ENCODE data around the gene ACTL7A.
"Not testable (repeated sequence)": the region's sequence is repeated elsewhere in the genome, so short reads cannot be mapped to it uniquely, and the experiment has no call there.

The ACTL7A gene

GRCh38 chr9:108838017-108838416, 24.0 kb upstream of the ACTL7A start:
- H3K4me3 ChIP-seq (ENCODE audit: low read length), result no peak overlapping the region
- TF ChIP-seq ZNF274 (IDR thresholded peaks at IDR 0.05; ENCODE audit: low read depth, low read length), result no peak

GRCh38 chr9:108839561-108839960, 22.5 kb upstream of the ACTL7A start:
- not testable (repeated sequence) for H3K4me3 ChIP-seq (ENCODE audit: low read length)

GRCh38 chr9:108842610-108843295, 19.3 kb upstream of the ACTL7A start:
- H3K4me3 ChIP-seq (ENCODE audit: low read length), result peak overlapping the region; percentile 28; the same call in 1 of the 2 replicates
- no peak for TF ChIP-seq ZNF274 (IDR thresholded peaks at IDR 0.05; ENCODE audit: low read depth, low read length)

GRCh38 chr9:108844391-108844790, 17.7 kb upstream of the ACTL7A start:
- no peak overlapping the region for H3K4me3 ChIP-seq (ENCODE audit: low read length)
- TF ChIP-seq ZNF274 (IDR thresholded peaks at IDR 0.05; ENCODE audit: low read depth, low read length), result no peak

GRCh38 chr9:108844856-108845255, 17.2 kb upstream of the ACTL7A start:
- H3K4me3 ChIP-seq (ENCODE audit: low read length), result no peak overlapping the region
- no peak for TF ChIP-seq ZNF274 (IDR thresholded peaks at IDR 0.05; ENCODE audit: low read depth, low read length)

GRCh38 chr9:108845507-108845906, 16.6 kb upstream of the ACTL7A start:
- no peak overlapping the region for H3K4me3 ChIP-seq (ENCODE audit: low read length)
- no peak for TF ChIP-seq ZNF274 (IDR thresholded peaks at IDR 0.05; ENCODE audit: low read depth, low read length)

- no peak for TF ChIP-seq ZNF274 (IDR thresholded peaks at IDR 0.05; ENCODE audit: low read depth, low read length)
Observed at GRCh38 chr9:108845947-108846346, 16.1 kb upstream of the ACTL7A start.

GRCh38 chr9:108848296-108848695, 13.8 kb upstream of the ACTL7A start:
- H3K4me3 ChIP-seq (ENCODE audit: low read length), result not testable (repeated sequence)

More at GRCh38 chr9:108845947-108846346, 16.1 kb upstream of the ACTL7A start:
- H3K4me3 ChIP-seq (ENCODE audit: low read length), result no peak overlapping the region

GRCh38 chr9:108850293-108850897, 11.7 kb upstream of the ACTL7A start:
- H3K4me3 ChIP-seq (ENCODE audit: low read length), result no peak overlapping the region
- no peak for TF ChIP-seq ZNF274 (IDR thresholded peaks at IDR 0.05; ENCODE audit: low read depth, low read length)

GRCh38 chr9:108851138-108851537, 10.9 kb upstream of the ACTL7A start:
- no peak overlapping the region for H3K4me3 ChIP-seq (ENCODE audit: low read length)
- no peak for TF ChIP-seq ZNF274 (IDR thresholded peaks at IDR 0.05; ENCODE audit: low read depth, low read length)

- H3K4me3 ChIP-seq (ENCODE audit: low read length), result no peak overlapping the region
- TF ChIP-seq ZNF274 (IDR thresholded peaks at IDR 0.05; ENCODE audit: low read depth, low read length), result no peak
Observed at GRCh38 chr9:108852079-108852478, 10.0 kb upstream of the ACTL7A start.

GRCh38 chr9:108854094-108854493, 8.0 kb upstream of the ACTL7A start:
- no peak for TF ChIP-seq ZNF274 (IDR thresholded peaks at IDR 0.05; ENCODE audit: low read depth, low read length)
- no peak overlapping the region for H3K4me3 ChIP-seq (ENCODE audit: low read length)

- H3K4me3 ChIP-seq (ENCODE audit: low read length), result no peak overlapping the region
- no peak for TF ChIP-seq ZNF274 (IDR thresholded peaks at IDR 0.05; ENCODE audit: low read depth, low read length)
Observed at GRCh38 chr9:108854641-108855528, 7.2 kb upstream of the ACTL7A start.

- H3K4me3 ChIP-seq (ENCODE audit: low read length), result no peak overlapping the region
- TF ChIP-seq ZNF274 (IDR thresholded peaks at IDR 0.05; ENCODE audit: low read depth, low read length), result no peak
Observed at GRCh38 chr9:108855529-108855886, 6.6 kb upstream of the ACTL7A start.

- H3K4me3 ChIP-seq (ENCODE audit: low read length), result no peak within 1 kb of the TSS
- no peak for TF ChIP-seq ZNF274 (IDR thresholded peaks at IDR 0.05; ENCODE audit: low read depth, low read length)
Observed at GRCh38 chr9:108855888-108856287, 6.2 kb upstream of the ACTL7A start, which contains the start of gene ACTL7B. Gene ACTL7B, minus strand, starts transcription at chr9:108855986. Its CDS starts 56 bp downstream, at chr9:108855930.
